GM12874 (cell line): Measurements from ENCODE around the gene SLX4IP.

Source experiments
- CTCF ChIP-seq: IDR thresholded peaks from 2 replicates; pipeline ENCODE4 v1.5.1; 2011; ENCODE audit warnings: low read depth, mild to moderate bottlenecking, control low read depth, low read length, moderate library complexity; ENCODE audit not compliant: insufficient read depth

The SLX4IP gene

DNA sequence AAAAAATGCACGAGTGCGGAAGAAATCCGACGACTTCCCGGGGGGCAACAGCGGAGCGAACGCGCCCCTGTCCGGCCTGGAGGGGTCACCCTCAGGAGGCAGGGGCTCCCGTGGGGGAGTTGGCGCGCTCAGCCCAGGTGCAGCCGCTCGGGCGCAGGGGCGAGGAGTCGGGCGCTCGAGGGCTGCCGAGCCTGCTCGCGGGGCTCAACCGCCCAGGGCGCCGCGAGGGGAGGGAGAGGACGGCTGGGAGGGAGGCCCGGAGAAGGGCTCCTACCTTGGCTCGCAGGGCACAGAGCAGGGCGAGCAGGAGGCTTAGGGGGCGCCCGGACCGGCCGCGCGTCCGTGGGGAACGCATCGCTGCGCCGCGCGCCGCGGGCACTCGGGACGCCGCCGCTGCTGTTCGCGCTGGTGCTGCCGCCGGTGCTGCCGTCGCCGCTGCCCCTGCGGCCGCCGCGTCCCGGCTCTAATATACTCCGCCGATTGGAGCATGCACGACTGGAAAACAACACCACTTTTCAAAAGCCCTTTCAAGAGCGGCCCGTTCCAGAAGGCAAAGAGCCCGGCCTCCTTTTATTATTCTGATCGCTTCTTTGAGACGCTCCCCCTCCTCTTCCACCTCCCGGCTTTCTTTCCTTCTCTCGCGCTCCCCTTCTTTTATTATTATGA is 238.2 kb downstream of the SLX4IP start:
- no peak for TF ChIP-seq CTCF

DNA sequence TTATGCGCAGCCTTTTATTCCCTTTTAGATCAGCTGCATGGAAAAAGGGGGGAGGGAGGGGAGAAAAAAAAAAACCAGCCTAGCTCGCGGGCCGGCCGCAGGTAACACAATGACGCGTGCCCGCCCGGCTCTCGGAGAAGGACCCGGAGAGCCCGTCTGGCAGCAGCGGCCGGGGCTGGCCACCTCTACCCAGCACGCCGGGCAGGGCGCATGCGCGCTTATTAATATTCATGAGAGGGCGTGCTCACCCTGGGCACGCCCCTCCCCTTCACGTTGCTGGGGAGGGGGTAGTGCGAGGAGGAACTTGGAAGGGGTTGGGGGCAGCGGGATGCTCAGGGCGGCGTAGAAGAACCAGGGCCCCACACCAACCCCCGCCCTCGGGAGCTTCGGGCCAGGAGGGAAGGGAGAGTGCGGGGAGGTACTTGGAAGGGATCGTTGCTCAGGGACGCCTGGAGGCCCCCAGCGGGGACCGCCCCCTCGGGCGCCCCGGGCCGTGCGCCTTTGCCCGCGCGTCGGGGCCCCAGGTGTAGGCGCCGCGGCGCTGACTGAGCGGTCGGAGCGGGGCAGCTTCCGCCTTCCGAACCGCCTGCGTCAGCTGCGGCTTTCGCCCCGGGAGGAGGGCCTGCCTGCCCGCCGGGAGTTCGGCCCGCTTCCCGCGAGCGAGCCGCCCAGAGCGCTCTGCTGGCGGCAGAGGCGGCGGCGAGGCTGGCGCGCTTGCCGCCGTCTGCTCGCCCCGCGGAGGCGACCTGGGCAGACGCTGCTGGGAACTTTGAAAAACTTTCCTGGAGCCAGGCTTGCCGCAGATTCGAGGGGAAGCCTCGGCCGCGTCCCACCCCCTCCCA is 239.0 kb downstream of the SLX4IP start, which contains the start of gene JAG1:
Gene JAG1, minus strand, starts transcription at position 158 of the 842 bp plus-strand sequence. CDS start 469 bp downstream, outside the sequence.
- no peak for TF ChIP-seq CTCF

GRCh38 chr20:10674684-10675449 is 239.8 kb downstream of the SLX4IP start:
- TF ChIP-seq CTCF = peak; percentile 84

DNA sequence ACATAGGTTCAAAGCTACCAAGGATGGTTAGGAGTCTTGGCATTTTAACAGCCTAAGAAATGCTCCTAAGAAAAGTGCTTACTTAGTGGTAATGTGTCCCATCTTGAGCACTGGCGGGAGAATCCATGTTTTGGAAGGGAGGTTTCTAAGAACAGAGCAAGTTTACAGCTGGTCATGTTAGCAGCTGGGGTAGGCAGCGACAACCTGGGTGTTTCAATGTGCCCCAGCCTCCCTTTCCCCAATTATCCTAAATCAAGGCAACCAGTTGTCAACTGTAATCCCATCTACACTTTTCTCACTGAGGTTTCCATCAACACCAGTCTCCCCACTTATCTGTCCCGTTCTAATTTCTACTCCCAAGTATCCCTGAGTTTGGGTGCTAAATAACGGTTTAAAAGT is 240.3 kb downstream of the SLX4IP start:
- no peak for TF ChIP-seq CTCF

- TF ChIP-seq CTCF = no peak
These were observed 241.4 kb downstream of the SLX4IP start for GRCh38 chr20:10676518-10676917.
